Ureter (tissue), 1 donor: ENCODE data around the gene FBXL14. TPM values are rescaled to one million over a fixed set of nuclear protein-coding genes. Genes with fewer than 3 reads are reported as not detected.
"Not testable (repeated sequence)": the region's sequence is repeated elsewhere in the genome, so short reads cannot be mapped to it uniquely, and the experiment has no call there.

ENCODE experiments used
- DNase-seq: peaks from one replicate; pipeline ENCODE4 v3.0.0-alpha.2; 2020; ENCODE audit warnings: low spot score
- total RNA-seq: library from RNA; stranded (reverse); gene quantifications from one replicate; pipeline ENCODE4 v1.2.4, GENCODE V29; 2023
- donor health status: DM: yes; HTN: yes; CAD: no.

Gene FBXL14
- total RNA-seq, 1 donor from 2014 or later: 12.8 TPM

DNA sequence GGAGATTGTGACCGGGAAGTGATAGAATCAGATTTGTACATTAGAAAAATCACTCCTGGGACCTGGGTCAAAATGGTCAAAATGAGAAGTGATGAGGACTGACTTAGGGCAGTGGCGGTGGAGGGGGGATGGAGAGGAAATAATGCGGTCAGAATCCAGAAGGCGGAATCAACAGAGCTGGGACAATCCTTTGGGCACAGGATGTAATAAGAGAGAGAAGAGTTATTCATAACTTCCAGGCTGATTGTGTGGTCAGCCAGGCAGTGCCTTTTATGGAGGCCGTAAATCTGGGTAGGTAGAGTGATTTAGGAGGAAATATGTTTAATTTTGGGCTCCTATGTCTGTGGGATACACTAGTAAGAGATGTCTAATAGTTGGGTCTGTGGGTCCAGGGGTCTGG is 21.6 kb downstream of the FBXL14 start:
- DNase-seq: no peak

DNA sequence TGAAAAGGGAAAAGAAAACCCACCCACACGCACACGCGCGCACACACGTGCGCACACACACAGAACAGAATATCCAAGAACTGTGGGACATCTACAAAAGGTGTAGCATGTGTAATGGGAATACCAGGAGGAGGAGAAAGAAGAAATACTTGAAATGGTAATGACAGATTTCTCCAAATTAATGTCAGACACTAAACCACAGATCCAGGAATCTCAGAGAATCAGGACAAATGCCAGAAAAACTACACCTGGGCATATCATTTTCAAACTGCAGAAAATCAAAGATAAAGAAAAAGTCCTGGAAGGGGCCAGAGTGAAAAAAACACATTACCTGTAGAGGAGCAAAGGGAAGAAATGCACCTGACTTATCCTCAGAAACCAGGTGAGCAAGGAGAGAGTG is 26.5 kb downstream of the FBXL14 start:
- DNase-seq: no peak

DNA sequence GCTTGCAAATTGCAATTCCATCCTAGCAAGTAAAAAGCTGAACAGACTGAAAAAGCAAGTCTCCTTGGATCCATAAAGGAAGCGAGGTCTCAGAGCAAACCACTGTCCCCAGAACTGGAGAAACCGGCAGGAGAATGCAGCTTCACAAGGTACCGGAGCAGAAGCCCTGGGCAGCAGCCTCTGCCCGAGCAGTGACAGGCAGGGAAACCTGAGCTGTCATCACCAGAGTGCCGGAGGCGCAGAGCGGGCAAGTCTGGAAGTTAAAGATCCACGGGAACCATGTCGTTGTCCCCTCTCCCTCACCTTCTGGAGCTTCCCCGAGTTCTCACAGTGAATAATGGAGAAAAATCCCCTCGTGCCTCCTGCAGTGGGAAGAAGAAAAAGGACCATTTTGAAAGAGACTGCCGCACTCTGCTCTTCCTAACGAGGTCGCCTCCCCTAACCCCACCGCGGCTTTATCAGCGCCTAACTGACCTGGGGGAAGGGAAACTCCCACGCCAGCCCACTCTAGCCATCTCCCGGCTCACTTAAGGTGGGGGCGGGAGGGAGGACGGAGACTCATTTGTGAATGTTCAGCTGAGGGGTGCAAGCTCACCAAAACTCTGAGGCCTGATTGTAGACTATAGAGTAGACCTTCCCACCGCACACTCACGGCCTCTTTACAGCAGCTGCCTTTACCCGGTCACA is 27.8 kb downstream of the FBXL14 start:
- no peak for DNase-seq

DNA sequence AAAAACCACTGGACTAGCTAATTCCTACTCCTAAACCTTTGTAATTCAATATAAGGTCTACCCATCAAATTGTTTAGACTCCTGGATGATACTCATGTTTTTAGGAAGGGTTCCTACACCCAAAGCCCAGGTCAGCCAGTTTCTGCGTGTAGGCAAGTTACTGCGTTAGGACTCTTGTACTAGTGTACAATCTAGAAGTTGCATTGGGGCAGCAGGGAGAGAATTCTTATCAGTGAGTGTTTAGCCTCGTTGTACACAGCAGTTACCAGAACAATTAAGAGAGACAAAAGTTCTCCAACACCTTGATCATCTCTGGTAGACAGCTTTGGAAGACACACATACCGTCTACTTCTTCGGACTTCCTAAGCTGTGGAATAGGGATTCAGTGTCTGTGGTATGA is 29.2 kb downstream of the FBXL14 start:
- no peak for DNase-seq

DNA sequence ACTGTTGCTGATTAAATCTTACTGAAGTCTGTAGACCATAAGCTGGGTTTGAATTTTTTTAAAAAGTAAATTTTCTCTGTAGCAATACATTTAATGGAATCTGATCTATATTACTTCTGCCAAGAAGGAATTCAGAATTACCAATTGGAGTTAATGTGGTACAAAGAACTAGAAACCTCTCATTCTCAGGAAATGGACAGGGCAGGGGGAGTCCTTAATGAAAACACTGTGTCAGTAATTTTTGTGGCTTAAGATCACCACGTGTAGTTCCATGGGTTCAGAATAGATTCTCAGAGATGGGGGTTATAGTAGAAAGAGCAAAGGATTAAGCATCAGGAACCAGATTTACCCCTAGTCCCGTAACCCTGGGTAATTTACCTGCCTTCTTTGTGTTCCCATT is 30.3 kb downstream of the FBXL14 start:
- no peak for DNase-seq

DNA sequence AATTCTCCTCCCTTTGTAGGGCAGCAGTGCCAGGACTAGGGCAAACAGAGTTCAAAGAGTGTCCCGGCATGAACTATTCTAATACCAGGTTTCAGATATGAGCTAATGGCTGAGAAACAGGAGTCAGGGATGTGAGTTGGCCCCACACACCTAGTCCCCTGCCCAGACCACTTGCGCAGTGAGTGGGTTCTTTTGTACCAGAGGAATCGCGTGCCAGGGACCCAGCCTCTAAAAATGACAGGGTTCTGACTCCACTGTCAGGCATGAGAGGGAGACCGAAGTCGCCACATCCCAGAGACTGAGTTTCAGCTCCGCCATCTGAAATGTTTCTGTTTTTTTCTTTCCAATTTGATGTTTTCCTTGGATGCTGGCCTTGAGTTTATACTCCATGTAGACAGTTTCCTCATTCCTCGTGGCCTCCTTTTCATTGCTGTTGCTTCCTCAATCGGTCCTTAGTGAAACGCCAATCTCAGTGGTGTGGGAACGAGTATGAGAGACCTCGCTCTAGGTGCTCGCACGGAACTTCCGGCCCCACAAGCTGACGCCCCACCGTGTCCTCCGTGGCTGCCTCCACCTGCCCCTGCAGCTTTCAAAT is 31.5 kb downstream of the FBXL14 start:
- DNase-seq: no peak

DNA sequence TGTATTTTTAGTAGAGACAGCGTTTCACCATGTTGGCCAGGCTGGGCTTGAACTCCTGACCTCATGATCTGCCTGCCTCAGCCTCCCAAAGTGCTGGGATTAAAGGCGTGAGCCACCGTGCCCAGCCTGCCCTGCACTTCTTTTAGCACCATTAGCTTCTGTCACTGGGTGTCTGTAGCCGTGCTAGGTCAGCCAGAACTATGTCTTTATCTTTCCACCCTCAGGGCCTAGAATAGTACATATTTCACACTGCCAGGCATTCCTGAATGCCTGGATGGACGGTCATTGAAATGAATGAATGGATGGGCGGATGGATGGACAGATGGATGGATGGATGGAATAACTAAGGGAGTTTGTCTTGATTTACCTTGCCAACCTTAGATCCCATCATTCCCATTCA is 33.7 kb downstream of the FBXL14 start:
- no peak for DNase-seq

DNA sequence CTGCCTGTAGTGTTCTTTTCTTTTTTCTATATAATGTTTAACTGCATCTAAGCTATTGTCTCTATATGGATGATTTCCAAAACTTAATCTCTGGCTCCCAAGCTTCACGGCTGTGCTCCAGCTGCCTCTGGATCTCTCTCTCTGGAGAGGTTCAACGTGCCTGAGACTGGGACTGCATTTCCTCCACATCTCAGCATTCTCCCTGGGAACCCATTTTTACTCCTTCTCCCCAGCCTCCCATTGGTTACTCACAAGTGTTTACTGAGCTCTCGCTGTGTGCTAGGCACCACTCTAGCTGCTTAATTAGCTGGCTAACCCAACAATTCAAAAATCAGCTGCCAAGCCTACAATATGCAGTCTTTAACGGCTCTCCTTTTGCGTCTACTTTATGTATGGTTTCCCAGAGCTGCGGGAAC is 34.7 kb downstream of the FBXL14 start:
- DNase-seq: no peak

DNA sequence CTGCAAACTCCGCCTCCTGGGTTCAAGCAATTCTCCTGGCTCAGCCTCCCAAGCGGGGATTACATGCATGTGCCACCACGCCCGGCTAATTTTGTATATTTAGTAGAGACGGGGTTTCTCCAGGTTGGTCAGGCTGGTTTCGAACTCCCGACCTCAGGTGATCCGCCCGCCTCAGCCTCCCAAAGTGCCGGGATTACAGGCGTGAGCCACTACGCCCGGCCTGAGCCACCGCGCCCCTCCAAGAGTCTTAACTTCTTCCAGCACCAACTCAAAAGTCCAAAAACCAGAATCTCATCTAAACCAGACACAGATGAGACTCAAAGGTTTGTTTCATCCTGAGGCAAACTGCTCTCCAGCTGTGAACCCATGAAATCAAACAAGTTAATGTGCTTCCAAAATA is 36.3 kb downstream of the FBXL14 start:
- DNase-seq: not testable (repeated sequence)

DNA sequence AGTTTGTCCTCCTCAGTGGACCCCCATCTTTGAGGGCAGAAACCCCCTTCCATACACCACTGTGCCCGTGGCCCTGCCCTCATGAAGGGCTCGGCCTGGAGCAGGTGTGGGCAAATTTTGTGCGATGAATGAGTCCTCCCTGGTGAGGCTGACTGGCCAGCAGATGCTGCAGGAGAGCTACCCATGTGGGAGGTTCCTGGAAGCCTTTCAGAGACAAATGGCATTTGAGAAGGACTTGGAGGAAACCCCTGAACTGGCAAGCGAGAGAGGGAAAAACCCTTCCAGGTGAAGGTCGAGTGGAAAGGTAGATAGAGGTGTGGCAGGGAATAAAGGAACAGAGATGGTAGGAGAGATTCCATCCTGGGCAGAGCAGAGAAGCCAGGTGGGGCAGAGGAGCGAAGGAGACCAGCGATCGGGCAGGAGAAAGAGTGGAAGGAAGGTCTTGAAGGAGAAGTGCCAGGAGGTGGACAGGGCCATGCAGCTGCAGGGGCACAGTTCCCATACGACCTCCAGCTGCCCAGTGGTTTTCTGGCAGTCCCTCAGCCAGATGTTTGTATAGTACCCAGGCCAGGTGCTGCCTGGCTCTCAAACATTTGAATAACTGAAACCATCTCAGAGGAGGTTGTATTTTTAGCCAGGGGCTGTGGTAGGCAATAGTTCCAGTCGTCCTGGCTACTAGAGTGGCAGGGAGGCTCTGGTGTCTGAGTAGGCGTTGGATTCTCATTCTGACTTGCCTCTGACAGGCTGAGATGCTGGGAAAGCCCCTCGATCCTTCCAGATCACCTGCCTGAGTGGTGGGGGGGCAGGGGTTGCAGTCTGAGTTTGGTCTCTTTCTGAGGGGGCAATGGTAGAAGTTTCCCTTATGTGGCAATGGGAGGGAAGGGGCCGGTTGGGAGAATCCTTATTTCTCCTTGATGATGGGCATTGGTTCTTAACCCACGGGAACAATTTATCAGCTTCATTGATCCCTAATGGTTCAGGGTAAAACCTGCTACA is 40.1 kb downstream of the FBXL14 start:
- no peak for DNase-seq

DNA sequence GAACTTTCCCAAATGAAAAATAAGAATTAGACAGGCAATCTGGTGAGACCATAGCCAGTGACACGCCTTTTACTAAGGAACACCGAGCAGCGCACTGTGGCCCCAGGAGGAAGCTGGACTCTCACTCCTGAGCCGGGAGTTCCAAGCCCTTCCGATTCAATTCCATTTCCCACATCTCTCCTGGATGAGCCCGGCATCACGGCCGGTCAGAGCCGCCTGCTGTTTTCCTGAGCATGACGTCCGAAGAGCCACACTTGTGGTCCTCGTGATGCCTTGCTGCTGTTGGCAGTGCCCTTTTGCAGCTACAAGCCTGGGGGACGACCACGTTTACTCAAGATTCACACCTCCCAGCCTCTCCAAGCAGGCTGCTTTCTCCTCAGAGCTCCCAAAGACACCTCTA is 40.8 kb downstream of the FBXL14 start:
- DNase-seq: no peak

DNA sequence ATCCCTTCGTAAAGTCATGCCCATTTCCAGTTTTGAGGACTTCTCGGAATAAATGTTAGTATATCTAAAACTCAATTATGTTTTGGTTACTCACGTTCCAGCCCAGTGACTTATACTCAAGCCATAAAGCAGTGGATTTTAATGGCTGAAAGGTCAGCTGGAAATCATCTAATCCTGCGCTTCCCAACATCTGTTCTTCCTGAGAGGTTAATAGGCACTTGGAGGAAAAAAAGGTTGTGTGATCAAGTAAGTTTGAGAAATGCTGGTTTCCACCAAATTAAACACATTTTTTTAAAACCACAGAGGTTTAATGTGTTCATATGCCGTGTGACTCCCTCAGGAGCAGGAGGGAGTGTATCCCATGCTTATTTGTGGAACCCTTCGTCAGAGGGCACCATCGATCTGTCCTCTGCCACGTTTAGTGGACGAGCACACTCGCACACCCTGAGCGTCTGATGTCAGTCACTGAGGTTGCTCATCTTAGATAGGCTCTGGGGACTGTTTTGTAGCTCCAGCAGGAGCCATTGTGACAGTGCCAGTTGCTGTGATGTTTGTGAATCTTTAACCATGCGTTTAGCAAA is 41.4 kb downstream of the FBXL14 start:
- DNase-seq: no peak

DNA sequence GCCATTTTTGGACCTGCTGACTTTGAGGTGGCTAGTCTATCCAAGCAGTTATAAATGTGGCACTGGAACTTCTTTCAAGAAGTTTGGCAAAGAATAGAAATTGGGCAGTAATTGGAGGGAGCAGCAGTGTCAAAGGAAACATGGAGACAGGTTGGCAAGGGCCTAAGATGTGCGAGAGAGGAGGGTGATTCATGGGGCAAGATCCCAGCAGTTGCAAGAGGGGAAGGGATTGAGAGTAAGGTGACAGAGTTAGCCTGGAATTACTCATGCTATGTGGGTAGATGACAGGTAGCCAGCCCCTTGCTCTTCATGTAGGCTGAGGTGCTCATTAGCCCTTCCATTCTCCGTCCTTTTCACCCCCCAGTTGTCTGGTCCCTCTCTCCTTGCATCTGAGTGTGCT is 42.2 kb downstream of the FBXL14 start:
- no peak for DNase-seq

DNA sequence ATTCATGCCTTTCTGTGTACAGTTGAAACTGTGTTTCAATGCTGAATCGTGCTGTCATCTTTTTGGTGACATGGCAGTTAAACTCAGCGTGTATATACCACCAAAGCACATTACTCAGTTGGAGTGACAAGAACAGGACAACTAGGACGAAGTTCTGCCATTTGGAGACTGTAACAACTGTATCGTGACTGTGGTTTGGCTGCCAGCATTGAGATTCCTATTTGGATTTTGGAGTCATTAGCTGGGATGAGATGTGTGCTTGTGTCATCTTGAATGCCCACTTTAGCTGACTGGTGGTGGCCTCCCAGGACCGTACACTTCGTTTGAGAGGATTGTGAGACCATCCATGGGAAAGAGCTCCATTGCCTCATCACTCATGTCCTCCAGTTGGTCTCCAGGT is 42.9 kb downstream of the FBXL14 start:
- no peak for DNase-seq

DNA sequence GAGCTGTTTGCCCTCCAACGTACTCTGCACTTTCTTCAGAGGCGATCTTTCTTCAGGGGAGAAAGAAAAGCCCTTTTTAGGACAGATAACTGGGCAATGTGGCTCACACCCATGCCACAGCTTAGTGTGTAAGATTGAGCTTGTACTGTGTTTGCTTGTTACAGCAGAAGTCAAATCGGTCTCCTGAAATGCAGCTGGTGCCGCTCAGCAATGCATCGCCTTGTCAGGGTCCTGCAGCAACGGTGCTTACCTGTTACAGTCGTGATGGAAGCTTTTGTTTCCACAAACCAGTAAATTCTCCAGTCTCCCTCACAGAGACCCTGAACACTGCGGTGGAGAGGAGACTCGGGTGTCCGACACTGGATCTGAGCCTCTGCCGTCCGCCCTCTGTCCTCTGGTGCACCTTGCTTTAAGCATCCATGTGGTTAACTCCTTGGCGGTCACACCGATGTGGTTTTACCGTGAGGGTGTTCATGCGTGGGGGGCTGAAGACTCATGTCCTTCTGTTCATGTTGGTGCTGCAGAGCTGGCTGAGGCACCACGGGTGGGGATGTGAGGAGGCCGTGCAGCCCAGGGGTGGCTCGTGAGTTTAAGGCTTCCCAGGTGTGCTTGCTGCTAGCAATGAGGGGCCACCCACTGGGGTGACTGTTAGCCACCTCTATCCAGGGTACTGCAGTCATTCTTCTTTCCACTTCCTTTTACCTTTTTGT is 47.3 kb downstream of the FBXL14 start:
- no peak for DNase-seq

DNA sequence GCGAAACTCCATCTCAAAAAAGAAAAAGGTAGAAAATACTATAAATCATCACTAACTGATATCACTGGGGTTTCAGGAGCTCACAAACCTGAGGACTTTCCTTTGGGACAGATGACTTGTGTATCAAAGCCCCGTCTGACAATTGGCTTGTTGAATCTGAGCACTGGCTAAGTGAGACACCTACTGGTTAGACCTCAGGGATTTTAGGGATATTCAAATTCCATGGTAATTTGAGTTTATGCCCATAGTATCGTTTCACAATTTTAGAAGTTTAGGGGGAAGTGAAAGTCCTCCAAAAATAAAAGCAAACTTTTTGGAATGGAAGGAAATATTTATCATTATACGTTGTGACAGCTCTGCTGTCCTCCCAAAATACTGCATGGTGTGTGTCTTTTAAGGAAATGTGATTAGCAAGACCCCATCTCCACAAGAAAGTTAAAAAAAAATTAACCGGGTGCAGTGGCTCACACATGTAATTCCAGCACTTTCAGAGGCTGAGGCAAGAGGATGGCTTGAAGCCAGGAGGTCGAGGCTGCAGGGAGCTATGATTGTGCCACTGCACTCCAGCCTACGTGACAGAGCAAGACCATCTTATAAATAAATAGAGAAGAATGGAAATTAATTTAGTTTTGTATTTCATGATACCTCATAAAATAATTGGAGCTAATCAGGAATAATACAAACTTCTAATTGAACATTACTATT is 49.2 kb downstream of the FBXL14 start:
- DNase-seq: no peak

DNA sequence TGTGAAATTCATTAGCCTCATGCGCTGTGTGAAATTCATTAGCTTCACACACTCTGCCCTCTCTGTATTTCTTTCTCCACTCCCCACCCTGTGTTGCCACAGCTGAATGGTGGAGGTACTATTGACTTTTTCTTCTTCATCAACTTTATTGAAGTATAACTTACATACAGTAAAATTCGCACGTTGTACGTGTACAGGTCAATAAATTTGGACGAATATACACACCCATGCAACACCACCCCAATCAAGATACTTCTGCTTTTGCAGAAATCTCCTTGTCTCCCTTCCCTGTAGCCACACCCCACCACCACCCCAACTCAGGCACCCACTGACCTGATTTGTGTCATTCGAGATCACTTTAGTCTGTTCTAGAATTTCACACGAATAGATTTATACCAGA is 51.8 kb downstream of the FBXL14 start:
- no peak for DNase-seq

DNA sequence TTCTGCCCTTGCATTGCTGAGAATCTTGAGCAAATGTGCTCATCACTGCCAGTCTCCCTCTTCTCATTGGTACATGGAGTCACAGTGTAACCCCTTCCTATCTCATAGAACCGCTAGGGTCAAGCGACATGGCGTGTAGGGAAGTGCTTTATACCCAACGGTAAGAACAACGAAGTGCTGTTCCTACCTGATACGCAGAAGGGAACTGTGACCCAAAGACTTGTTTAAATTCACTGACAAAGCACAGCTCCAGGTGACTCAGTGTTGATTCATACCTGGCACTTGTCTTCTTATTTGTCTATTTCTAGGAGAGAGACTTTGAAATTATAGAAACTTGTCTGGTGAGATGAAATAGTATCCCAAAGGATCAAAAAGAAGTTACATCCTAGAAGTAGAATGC is 53.7 kb downstream of the FBXL14 start:
- DNase-seq: no peak

DNA sequence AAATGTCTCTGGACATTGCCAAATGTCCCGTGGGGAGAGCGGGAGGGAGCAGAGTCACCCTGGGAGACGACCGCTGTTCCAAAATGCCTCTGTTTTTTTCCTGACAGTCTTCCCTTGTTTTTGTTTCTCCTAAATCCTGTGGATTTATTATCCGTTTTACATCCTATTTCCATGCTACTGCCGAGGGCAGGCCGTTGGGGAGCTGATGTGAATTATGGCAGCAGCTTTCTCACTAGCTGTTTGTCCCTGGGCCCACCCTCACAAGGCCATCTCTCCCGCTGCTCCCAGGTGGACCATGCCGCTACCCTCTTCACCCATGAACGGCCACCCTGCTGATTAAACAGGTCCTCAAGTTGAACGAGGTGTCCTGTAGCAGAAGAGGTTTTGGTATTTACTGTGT is 55.2 kb downstream of the FBXL14 start:
- no peak for DNase-seq

DNA sequence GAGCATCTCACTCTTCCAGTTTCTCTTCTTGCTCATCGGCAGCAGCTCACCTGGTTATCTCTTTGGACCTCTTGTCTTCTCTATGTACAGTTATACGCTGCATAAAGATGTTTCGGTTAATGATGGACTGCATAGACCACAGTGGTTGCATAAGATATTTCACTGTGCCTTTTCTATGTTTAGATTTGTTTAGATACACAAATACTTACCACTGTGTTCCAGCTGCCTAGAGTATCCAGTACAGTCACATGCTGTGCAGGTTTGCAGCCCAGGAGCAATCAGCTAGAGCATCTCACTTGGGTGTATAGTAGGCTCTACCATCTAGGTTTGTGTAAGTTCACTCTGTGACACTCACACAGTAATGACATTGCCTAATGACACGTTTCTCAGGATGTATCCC is 57.6 kb downstream of the FBXL14 start:
- DNase-seq: no peak

DNA sequence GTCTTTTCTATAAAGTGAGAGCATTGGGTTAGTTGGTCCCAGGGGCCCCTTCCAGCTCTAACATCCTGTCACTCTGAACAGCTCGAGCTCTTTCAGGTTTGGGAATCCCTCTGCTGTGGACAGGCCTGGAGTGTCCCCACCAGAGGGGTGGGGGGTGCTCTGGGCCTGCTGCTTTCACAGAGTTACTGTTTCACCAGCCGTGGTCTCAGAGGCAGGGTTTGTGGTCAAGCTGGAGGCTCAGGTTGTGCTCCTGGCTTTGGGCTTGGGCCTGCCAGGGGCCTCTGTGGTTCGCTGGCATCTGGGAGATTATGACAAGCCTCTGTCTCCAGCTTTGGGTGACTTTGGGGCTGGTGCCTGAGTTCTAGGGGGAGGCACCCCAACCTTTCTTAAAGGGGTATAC is 59.6 kb downstream of the FBXL14 start:
- DNase-seq: no peak
